Mesodermal cell (in vitro differentiated cells): ENCODE data around the gene SLC38A1.

Experiments used
- H3K27ac ChIP-seq: 2 replicates; pipeline ENCODE4 v1.7.0; 2013; ENCODE audit warnings: mild to moderate bottlenecking, low read depth, low read length, moderate library complexity; ENCODE audit not compliant: severe bottlenecking
- H3K36me3 ChIP-seq: 2 replicates; pipeline ENCODE4 v1.7.1; 2013; ENCODE audit warnings: mild to moderate bottlenecking, low read length, moderate library complexity; ENCODE audit not compliant: control insufficient read depth, insufficient read depth
- H3K4me1 ChIP-seq: one replicate; pipeline ENCODE4 v1.7.1; 2013; ENCODE audit warnings: mild to moderate bottlenecking, low read length; ENCODE audit not compliant: insufficient read depth, control insufficient read depth, poor library complexity, severe bottlenecking
- H3K4me3 ChIP-seq: 2 replicates; pipeline ENCODE4 v1.7.0; 2013; ENCODE audit warnings: low read length, control low read depth, mild to moderate bottlenecking; ENCODE audit not compliant: insufficient read depth, poor library complexity, severe bottlenecking; ENCODE audit errors: extremely low read depth
- H3K9me3 ChIP-seq: 2 replicates; pipeline ENCODE4 v1.7.1; 2013; ENCODE audit warnings: mild to moderate bottlenecking, low read length, moderate library complexity; ENCODE audit not compliant: control insufficient read depth
- WGBS, 2 experiments: methylation state at CpG; one replicate each; pipeline ENCODE4 v1.1.5; 2013; ENCODE audit warnings: missing lambda C conversion rate in 2 of 2; ENCODE audit not compliant: insufficient coverage in 2 of 2; 5-methylcytosine and 5-hydroxymethylcytosine counted together

Gene SLC38A1

GRCh38 chr12:46186088-46186487 lies 82.8 kb downstream of the SLC38A1 start:
- Histone ChIP-seq H3K27ac (no peak overlapping the region), H3K4me3 (no peak overlapping the region), H3K36me3 (peaks cover 32% of the 10 kb centered on the region), H3K9me3 (no peaks in the 10 kb centered on the region), H3K4me1 (no peaks in the 10 kb centered on the region)
- no CpG with 5 or more reads among the region's 3 CpGs for WGBS, 2 experiments

- Histone ChIP-seq H3K9me3 (no peaks in the 10 kb centered on the region), H3K27ac (no peak overlapping the region), H3K4me3 (no peak overlapping the region), H3K36me3 (peaks cover 31% of the 10 kb centered on the region), H3K4me1 (no peaks in the 10 kb centered on the region)
- WGBS, 2 experiments, result 89 to 100% methylated on average over 2 to 3 of the region's 3 CpGs
Observed at GRCh38 chr12:46185686-46186085, 83.2 kb downstream of the SLC38A1 start.

DNA sequence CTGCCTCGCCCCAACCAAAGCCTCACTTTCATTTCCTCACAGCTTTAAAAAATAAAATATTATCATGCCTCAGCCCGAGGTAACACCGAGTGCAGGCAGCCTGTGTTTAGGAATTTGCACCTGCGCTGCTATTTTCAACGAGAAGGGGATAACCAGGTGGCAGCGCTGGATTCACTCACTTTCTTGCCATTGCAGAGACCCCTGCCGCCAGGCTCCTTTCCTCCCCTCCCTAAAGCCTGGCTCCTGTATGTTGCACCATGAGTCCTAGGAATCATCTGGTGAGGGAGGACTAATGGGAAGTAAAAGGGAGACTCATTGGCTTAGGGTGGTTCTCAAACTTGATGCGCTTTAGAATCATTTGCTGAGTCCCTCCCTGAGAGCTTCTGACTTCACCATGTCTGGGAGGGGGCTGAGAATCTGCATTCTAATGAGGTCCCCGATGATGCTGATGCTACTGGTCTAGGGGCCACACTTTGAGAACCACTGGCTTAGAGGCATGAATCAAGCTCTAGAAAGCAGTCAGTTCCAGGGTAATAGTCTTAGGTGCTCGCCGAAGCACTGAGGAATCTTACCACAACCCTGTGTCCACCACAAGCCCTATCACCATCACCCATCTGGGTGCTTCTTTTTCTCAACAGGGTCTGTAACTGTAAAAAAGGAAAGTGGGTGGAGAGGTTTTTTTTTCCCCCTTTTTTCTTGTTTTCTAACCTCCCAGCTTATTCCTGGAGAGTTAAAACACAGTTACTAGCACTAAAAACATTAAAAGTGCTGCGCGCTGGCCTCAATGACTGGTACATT lies 83.8 kb downstream of the SLC38A1 start:
- Histone ChIP-seq H3K27ac (no peak overlapping the region), H3K4me3 (no peak overlapping the region), H3K9me3 (no peaks in the 10 kb centered on the region), H3K36me3 (peaks cover 29% of the 10 kb centered on the region), H3K4me1 (no peaks in the 10 kb centered on the region)
- WGBS, 2 experiments, result 92 to 98% methylated on average over 12 of the region's 13 CpGs

DNA sequence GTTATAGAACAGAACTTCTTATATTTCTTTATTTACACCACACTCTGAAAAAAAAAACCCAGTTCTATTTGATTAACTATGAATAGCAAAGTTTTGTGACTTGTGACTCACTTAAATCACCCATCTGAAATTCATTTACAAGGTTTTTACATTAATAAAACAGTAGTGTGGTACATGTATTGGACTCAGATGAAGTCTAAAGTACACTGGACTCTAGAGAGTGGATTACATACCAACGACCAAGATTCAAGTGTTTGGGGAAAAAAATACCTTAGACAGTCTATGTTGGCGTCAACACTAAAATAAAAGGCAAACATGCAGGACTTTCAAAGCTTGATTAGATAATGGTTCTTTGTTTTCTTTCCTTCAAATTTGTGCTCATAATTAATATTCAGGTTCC lies 85.7 kb downstream of the SLC38A1 start:
- WGBS, 2 experiments, result 100% methylated on average over 1 of the region's 2 CpGs; no CpG with 5 or more reads in 1 of the 2 experiments
- peaks cover 14% of the 10 kb centered on the region for H3K36me3 ChIP-seq
- no peaks in the 10 kb centered on the region for H3K9me3 ChIP-seq
- H3K27ac ChIP-seq, result no peak overlapping the region
- no peaks in the 10 kb centered on the region for H3K4me1 ChIP-seq
- H3K4me3 ChIP-seq, result no peak overlapping the region

GRCh38 chr12:46181465-46181864 lies 87.4 kb downstream of the SLC38A1 start:
- H3K9me3 ChIP-seq, result no peaks in the 10 kb centered on the region
- H3K4me1 ChIP-seq, result no peaks in the 10 kb centered on the region
- no peak overlapping the region for H3K27ac ChIP-seq
- no peaks in the 10 kb centered on the region for H3K36me3 ChIP-seq
- H3K4me3 ChIP-seq, result no peak overlapping the region
- WGBS, 2 experiments, result 89 to 100% methylated on average over 1 of the region's 1 CpG

DNA sequence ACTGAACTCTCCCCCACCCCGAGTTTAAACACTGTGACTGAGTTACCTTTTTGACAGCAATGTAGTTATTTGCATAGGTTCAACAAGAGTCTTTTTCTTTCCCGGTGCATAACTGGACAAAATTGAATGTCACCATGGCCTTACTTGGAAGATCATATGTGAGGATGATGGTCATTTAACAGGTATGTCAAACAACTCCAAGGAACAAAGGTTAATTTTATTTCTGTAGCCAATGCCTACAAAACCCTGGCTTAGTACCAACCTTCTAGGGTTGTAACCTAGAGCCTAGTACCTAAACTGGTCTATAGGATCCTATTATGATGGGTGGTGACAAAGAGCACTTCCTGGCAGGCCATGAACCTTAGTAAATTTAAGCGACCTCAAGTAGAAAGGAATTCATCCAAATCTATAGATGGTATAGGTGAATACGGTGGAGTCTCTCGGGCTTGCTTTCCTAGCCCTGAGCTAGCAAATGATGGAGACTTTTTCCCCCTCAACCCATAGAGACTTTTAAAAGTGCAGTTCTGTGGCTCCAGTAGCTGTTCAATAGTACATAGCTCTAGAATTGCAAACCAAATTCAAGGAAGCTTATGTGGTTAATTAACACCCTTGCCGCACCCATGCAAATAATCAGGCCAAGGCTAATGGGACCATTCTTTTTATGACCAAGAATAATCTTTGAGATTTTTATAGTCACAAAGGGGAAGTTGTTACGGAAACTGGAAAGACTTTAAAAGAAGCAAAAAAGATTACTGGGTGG lies 89.0 kb downstream of the SLC38A1 start:
- Histone ChIP-seq H3K9me3 (no peaks in the 10 kb centered on the region), H3K4me3 (no peak overlapping the region), H3K36me3 (no peaks in the 10 kb centered on the region), H3K4me1 (no peaks in the 10 kb centered on the region), H3K27ac (no peak overlapping the region)
- WGBS, 2 experiments, result 100% methylated on average over 1 of the region's 7 CpGs

DNA sequence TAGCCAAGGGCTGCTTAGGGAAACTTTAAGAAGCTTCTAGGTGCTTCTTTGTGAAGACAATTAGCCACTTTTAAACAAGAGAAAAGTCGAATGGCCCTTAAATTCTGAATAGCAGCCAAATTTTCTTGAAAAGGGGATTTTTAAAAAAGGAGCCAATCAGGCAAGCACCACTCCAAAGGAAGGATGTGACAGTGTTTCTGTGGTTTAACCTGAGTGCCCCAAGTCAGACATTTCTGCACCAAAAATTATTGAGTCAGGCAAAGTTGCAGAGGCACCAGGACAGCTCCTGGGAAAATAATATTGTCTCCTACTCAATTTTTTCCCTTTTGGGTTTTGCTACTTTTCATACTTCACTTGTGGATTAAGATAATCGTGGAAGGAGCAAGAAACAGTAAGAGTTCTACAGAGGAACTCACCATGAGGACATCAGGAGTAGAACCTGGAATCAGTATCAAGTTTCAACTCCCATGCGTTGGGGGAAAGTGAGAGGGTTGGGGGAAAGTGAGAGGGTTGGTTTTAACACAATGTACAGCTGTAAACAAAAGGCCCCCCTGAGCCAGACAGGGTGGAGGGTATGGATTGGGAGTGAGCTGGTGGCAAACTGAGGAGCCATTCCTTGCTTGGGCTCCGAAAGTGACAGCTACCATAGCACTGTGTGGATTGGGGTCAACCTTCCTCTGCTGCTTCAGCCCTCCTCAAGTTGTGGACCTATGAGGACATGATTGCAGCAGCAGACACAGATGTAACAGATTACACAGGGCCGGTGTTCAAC lies 90.8 kb downstream of the SLC38A1 start:
- H3K9me3 ChIP-seq, result no peaks in the 10 kb centered on the region
- H3K4me1 ChIP-seq, result no peaks in the 10 kb centered on the region
- 52 to 69% methylated on average over 2 to 3 of the region's 5 CpGs for WGBS, 2 experiments
- H3K27ac ChIP-seq, result no peak overlapping the region
- H3K36me3 ChIP-seq, result no peaks in the 10 kb centered on the region
- H3K4me3 ChIP-seq, result no peak overlapping the region

DNA sequence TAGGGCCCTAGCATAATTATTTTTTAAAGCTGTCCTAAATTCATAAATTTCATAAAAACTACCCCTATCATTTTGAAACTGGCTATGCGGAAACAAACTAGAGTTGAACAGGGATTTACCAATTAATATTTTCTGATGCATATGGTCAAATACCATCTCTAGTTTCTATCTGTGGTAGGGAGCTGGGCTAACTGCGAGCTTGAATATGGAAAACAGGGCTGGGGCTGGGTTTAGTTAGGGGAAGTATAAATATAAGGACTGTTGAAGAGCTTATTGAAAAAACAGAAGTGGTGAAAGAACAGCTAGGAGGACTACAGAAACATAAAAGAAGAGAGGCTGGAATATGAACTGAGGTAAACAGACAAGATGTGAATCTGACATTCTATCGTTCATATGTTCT lies 91.8 kb downstream of the SLC38A1 start:
- H3K4me1 ChIP-seq, result no peaks in the 10 kb centered on the region
- 100% methylated on average over 1 of the region's 3 CpGs for WGBS, 2 experiments
- no peak overlapping the region for H3K27ac ChIP-seq
- no peak overlapping the region for H3K4me3 ChIP-seq
- no peaks in the 10 kb centered on the region for H3K9me3 ChIP-seq
- H3K36me3 ChIP-seq, result no peaks in the 10 kb centered on the region

GRCh38 chr12:46174919-46175318 lies 93.9 kb downstream of the SLC38A1 start:
- 88 to 100% methylated on average over 4 to 7 of the region's 8 CpGs for WGBS, 2 experiments
- no peaks in the 10 kb centered on the region for H3K36me3 ChIP-seq
- no peaks in the 10 kb centered on the region for H3K4me1 ChIP-seq
- no peaks in the 10 kb centered on the region for H3K9me3 ChIP-seq
- no peak overlapping the region for H3K27ac ChIP-seq
- no peak overlapping the region for H3K4me3 ChIP-seq

DNA sequence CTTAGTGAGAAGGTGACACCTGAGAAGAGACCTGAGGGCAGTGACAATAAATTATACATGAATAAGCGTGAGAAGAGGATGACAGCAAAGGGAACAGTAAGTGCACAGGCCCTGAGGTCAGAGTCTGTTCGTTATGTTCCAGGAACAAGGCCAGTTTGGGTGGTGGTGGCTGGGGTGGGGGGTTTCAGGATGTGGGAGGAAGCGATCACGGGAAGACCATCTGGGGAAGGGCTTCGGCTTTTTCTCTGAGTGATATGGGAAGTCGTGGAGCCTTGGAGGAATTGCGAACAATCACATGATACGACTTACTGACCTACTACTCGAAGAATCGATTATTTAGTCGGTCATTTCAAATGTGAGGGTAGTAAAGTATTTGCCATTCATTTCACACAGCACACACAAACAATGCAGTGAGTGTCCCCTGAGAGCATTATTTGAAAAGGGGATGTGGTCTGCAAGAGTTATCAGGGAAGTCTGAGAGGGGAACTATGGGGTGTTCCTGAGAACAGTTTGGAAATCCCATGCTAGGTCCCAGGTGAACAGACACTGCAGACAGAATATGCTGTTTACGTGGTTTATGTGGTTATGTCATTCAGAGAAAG lies 94.7 kb downstream of the SLC38A1 start:
- Histone ChIP-seq H3K36me3 (no peaks in the 10 kb centered on the region), H3K4me3 (no peak overlapping the region), H3K9me3 (no peaks in the 10 kb centered on the region), H3K4me1 (no peaks in the 10 kb centered on the region), H3K27ac (no peak overlapping the region)
- WGBS, 2 experiments, result 84 to 91% methylated on average over 5 of the region's 12 CpGs
